A673 (cell line): ENCODE data around the gene RAB3GAP2. TPM values are rescaled to one million over a fixed set of nuclear protein-coding genes. Genes with fewer than 3 reads are reported as not detected.
"Not testable (repeated sequence)": the region's sequence is repeated elsewhere in the genome, so short reads cannot be mapped to it uniquely, and the experiment has no call there.

Experiments used
- BruUV-seq: library from RNA; stranded (reverse); fragments of 400-500 nt; replicated peaks from 2 replicates; lab custom pipeline; 2021; lab: Mats Ljungman, UMichigan
- CTCF ChIA-PET: fragments of 300-600 bp; sonication (Branson Sonifier 250); formaldehyde crosslinking; loops from one replicate; lab custom pipeline; 2022; ENCODE audit warnings: antibody characterized with exemption; lab: Charles Lee
- POLR2A ChIA-PET: fragments of 300-600 bp; sonication (Branson Sonifier 250); formaldehyde crosslinking; loops from one replicate; lab custom pipeline; 2022; ENCODE audit warnings: antibody characterized with exemption; ENCODE audit not compliant: low non-redundant PET; lab: Charles Lee
- DNase-seq: peaks from one replicate; pipeline ENCODE4 v3.0.0-alpha.2; 2015; ENCODE audit warnings: low spot score
- H3K27ac ChIP-seq: fragments of 200-600 bp; sonication (generic); 2 replicates; pipeline ENCODE4 v1.5.1; 2016; ENCODE audit warnings: mixed run types, low read depth, mild to moderate bottlenecking, mixed read lengths, antibody characterized with exemption, low read length; ENCODE audit not compliant: poor library complexity, severe bottlenecking
- H3K27me3 ChIP-seq: fragments of 200-600 bp; sonication (generic); replicated peaks from 2 replicates; pipeline ENCODE4 v1.6.1; 2017; ENCODE audit warnings: mixed run types, low read depth, mild to moderate bottlenecking, mixed read lengths, antibody characterized with exemption, low read length; ENCODE audit not compliant: insufficient read depth, poor library complexity
- H3K36me3 ChIP-seq: fragments of 200-600 bp; sonication (generic); 2 replicates; pipeline ENCODE4 v1.6.1; 2016; ENCODE audit warnings: mixed run types, mild to moderate bottlenecking, mixed read lengths, antibody characterized with exemption, low read length; ENCODE audit not compliant: insufficient read depth, poor library complexity, severe bottlenecking
- H3K4me1 ChIP-seq: fragments of 200-600 bp; sonication (generic); 2 replicates; pipeline ENCODE4 v1.6.1; 2017; ENCODE audit warnings: mixed run types, mild to moderate bottlenecking, mixed read lengths, antibody characterized with exemption, low read length; ENCODE audit not compliant: insufficient read depth, poor library complexity, severe bottlenecking
- H3K4me3 ChIP-seq: fragments of 200-600 bp; sonication (generic); 2 replicates; pipeline ENCODE4 v1.5.1; 2016; ENCODE audit warnings: low read depth, mixed run types, mild to moderate bottlenecking, mixed read lengths, low read length; ENCODE audit not compliant: poor library complexity, severe bottlenecking
- H3K9me3 ChIP-seq: fragments of 200-600 bp; sonication (generic); 2 replicates; pipeline ENCODE4 v1.6.1; 2016; ENCODE audit warnings: mixed run types, low read depth, mild to moderate bottlenecking, mixed read lengths, antibody characterized with exemption, low read length; ENCODE audit not compliant: poor library complexity, severe bottlenecking
- CTCF ChIP-seq: fragments of 300-800, 200-600 bp; sonication (generic); conservative IDR thresholded peaks from 2 replicates; pipeline ENCODE4 v1.5.1; 2017; ENCODE audit warnings: low read depth, mild to moderate bottlenecking, antibody characterized with exemption, low read length, moderate library complexity, mixed read lengths
- EZH2 ChIP-seq: fragments of 200-600 bp; sonication (generic); IDR thresholded peaks from 2 replicates; pipeline ENCODE4 v1.6.1; 2017; ENCODE audit warnings: borderline replicate concordance, low read depth, mild to moderate bottlenecking, mixed read lengths, antibody characterized with exemption, low read length; ENCODE audit not compliant: poor library complexity, severe bottlenecking
- intact Hi-C: fragments of 100-400 bp; cut with micrococcal nuclease; formaldehyde crosslinking; loops from one replicate; pipeline ENCODE4 v1.10.0; 2022; ENCODE audit not compliant: unreplicated experiment
- total RNA-seq: library from RNA; stranded (reverse); gene quantifications from 2 replicates; pipeline ENCODE4 v1.2.3, GENCODE V29; 2021

Gene RAB3GAP2
- total RNA-seq, 1 experiment from 2014 or later: 43.8 TPM

DNA sequence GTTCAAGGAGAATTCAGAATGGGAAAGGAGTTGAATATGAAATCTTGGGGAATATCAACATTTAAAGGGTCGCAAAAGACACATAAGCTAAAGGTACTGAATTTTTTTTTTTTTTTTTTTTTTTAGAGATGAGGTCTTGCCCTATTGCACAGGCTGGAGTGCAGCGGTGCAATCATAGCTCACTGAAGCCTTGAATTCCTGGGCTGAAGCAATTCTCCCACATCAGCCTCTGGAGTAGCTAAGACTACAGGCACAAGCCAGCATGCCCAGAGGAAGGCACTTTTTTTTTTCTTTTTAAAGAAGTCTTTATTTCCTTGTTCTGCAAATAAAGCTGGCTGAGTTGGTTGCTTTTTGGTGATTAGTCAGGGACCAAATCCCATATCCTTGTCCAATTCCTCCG lies 44.1 kb upstream of the RAB3GAP2 start:
- H3K27ac ChIP-seq: no peak overlapping the region
- ChIA-PET CTCF (no interaction called here), POLR2A (no interaction called here)
- H3K27me3 ChIP-seq: no peaks in the 10 kb centered on the region
- no peaks in the 10 kb centered on the region for H3K36me3 ChIP-seq
- no peak for DNase-seq
- H3K4me3 ChIP-seq: no peak overlapping the region
- intact Hi-C loops: no loop called here
- no peak for TF ChIP-seq EZH2
- no peak for TF ChIP-seq CTCF
- no TSS peak for BruUV-seq
- no peaks in the 10 kb centered on the region for H3K4me1 ChIP-seq
- H3K9me3 ChIP-seq: no peaks in the 10 kb centered on the region

DNA sequence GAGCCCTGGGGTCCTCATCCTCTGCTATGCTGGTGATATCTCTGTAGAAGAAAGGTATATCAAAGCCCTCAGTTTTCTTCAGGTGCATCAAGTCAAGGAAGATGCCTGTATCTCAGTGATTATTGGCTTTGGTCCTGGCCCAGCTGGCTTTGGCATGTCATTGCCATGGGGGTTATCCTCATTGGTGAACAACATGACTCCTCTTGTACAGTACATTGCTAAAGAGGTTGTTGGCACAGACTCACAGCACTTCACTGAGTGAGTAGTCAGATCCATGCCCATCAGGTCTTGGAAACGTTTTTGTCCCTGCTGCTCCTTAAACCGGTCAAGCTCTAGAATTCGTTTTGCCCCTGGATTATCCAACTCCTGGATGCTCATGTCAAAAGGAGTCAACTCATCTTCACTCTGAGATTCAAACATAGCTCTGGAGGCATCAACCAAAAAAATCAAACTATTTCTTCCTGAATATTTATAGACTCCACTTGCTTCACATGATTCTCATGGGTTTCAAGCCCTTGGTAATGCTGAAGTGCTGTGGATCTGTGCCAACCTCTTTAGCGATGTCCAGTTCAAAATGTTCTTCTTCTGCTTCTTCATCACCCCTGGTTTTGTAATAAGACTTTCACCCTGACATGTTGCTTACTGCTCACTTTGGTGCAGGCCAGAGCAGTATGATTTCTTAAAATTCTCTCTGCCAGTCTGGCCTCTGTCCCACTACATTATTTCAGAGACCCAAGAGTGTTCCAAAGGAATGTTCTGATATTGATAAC lies 43.0 kb upstream of the RAB3GAP2 start:
- intact Hi-C loops: no loop called here
- no peak for DNase-seq
- Histone ChIP-seq H3K36me3 (no peaks in the 10 kb centered on the region), H3K4me3 (no peak overlapping the region), H3K27ac (no peak overlapping the region), H3K27me3 (no peaks in the 10 kb centered on the region), H3K4me1 (no peaks in the 10 kb centered on the region), H3K9me3 (no peaks in the 10 kb centered on the region)
- CTCF ChIA-PET: interaction anchor here (0.9 kb wide), 1 partner anchor 19 kb away, joined by 3 read pairs; no protein-coding TSS in a partner anchor
- no TSS peak for BruUV-seq
- no peak for TF ChIP-seq CTCF
- no peak for TF ChIP-seq EZH2
- POLR2A ChIA-PET: no interaction called here

GRCh38 chr1:220313576-220313975 lies 41.3 kb upstream of the RAB3GAP2 start:
- no peak overlapping the region for H3K27ac ChIP-seq
- CTCF ChIA-PET: no interaction called here
- intact Hi-C loops: no loop called here

DNA sequence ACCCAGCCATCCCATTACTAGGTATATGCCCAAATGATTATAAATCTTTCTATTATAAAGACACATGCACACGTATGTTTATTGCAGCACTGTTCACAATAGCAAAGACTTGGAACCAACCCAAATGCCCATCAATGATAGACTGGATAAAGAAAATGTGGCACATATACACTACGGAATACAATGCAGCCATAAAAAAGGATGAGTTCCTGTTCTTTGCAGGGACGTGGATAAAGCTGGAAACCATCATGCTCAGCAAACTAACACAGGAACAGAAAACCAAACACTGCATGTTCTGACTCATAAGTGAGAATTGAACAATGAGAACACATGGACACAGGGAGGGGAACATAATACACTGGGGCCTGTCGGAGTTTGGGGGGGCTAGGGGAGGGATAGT lies 37.9 kb upstream of the RAB3GAP2 start:
- H3K27ac ChIP-seq, POLR2A ChIA-PET, H3K4me1 ChIP-seq, H3K4me3 ChIP-seq, CTCF ChIA-PET, BruUV-seq, DNase-seq, intact Hi-C loops, H3K36me3 ChIP-seq, H3K9me3 ChIP-seq, H3K27me3 ChIP-seq: not testable (repeated sequence)

More at GRCh38 chr1:220313576-220313975, 41.3 kb upstream of the RAB3GAP2 start:
- DNase-seq: no peak
- TF ChIP-seq CTCF: no peak
- TF ChIP-seq EZH2: no peak
- Histone ChIP-seq H3K4me1 (no peaks in the 10 kb centered on the region), H3K36me3 (no peaks in the 10 kb centered on the region), H3K4me3 (no peak overlapping the region), H3K9me3 (no peaks in the 10 kb centered on the region), H3K27me3 (no peaks in the 10 kb centered on the region)
- POLR2A ChIA-PET: no interaction called here
- no TSS peak for BruUV-seq
